ENCODE results near the gene RHOF. TPM values are rescaled to one million over a fixed set of nuclear protein-coding genes. Genes with fewer than 3 reads are reported as not detected.

RHOF gene
- total RNA-seq, 1 experiment from 2014 or later: 29.1 TPM

GRCh38 chr12:121740847-121741246, 52.6 kb downstream of the RHOF start:
- H3K9ac ChIP-seq (ENCODE audit: extremely low read depth, insufficient read length, low read length): no peak overlapping the region
- H3K4ac ChIP-seq (ENCODE audit: low read depth, low read length): no peak overlapping the region
- no peak overlapping the region for H2BK5ac ChIP-seq (ENCODE audit: insufficient read length, low read length)
- no CpG with 5 or more reads among the region's 4 CpGs for WGBS (ENCODE audit: extremely low coverage, insufficient read length, low lambda C conversion rate)
- no peak overlapping the region for H3K18ac ChIP-seq (ENCODE audit: insufficient read length, low read depth, low read length)
- H2AFZ ChIP-seq (ENCODE audit: low read length): no peak overlapping the region
- no peak overlapping the region for H4K5ac ChIP-seq (ENCODE audit: insufficient read length, low read depth, low read length)
- no peak overlapping the region for H2BK20ac ChIP-seq (ENCODE audit: low read depth, low read length, poor library complexity, severe bottlenecking)
- no peak overlapping the region for H2BK12ac ChIP-seq (ENCODE audit: insufficient read length, low read depth, low read length)
- no peaks in the 10 kb centered on the region for H4K20me1 ChIP-seq (ENCODE audit: control insufficient read depth, insufficient read depth, insufficient read length)
- no peak overlapping the region for H3K27ac ChIP-seq (ENCODE audit: insufficient read length, low read depth, low read length)
- peaks cover 0 to 2% of the 10 kb centered on the region in 2 experiments; a peak in 1 of 4 replicates for H3K4me1 Mint-ChIP-seq
- H3T11ph ChIP-seq (ENCODE audit: low read length): no peak overlapping the region
- no peaks in the 10 kb centered on the region; the same call in 1 of the 2 replicates for H3K79me2 ChIP-seq (ENCODE audit: insufficient read depth, low read length)
- H3K4me2 ChIP-seq (ENCODE audit: insufficient read depth, insufficient read length, low read length): no peak overlapping the region
- H2AK5ac ChIP-seq (ENCODE audit: insufficient read length, low read length): no peak overlapping the region
- H3K23me2 ChIP-seq (ENCODE audit: insufficient read length, low read depth, low read length, poor library complexity, severe bottlenecking): no peaks in the 10 kb centered on the region
- no peaks in the 10 kb centered on the region for H3K27me3 Mint-ChIP-seq (ENCODE audit: low read depth)
- H3K9me3 Mint-ChIP-seq: no peaks in the 10 kb centered on the region
- H3K4me3 Mint-ChIP-seq: no peak overlapping the region
- no peak overlapping the region for H4K8ac ChIP-seq (replicated peaks; ENCODE audit: insufficient read length, low read depth, low read length)
- H3K36me3 Mint-ChIP-seq (ENCODE audit: insufficient read depth in 1 of 3, low read depth in 3 of 3): peaks cover 0 to 17% (median 6%) of the 10 kb centered on the region in 3 experiments; a peak in 3 of 7 replicates
- no peak for TF ChIP-seq CTCF (conservative IDR thresholded peaks at IDR 0.05)
- H3K27me3 ChIP-seq (ENCODE audit: insufficient read depth, low read length): no peaks in the 10 kb centered on the region
- no peak overlapping the region for H2BK120ac ChIP-seq (ENCODE audit: low read depth, low read length, poor library complexity, severe bottlenecking)
- no peak overlapping the region for H3K56ac ChIP-seq (ENCODE audit: insufficient read length, low read depth, low read length)
- H3K27ac Mint-ChIP-seq: no peak overlapping the region
- no peak overlapping the region for H4K91ac ChIP-seq (ENCODE audit: insufficient read length, low read depth, low read length)
- no peaks in the 10 kb centered on the region for H3K9me3 ChIP-seq (ENCODE audit: control insufficient read depth, low read depth, low read length)
- no peak for DNase-seq
- H2BK15ac ChIP-seq (ENCODE audit: low read depth, low read length): no peak overlapping the region
- no peaks in the 10 kb centered on the region for H3K4me1 ChIP-seq (ENCODE audit: insufficient read depth, low read length)
- no peak overlapping the region for H3K14ac ChIP-seq (ENCODE audit: insufficient read depth, low read length)
- no peaks in the 10 kb centered on the region for H3K79me1 ChIP-seq (ENCODE audit: insufficient read depth, low read depth, low read length, poor library complexity, severe bottlenecking)
- H3K23ac ChIP-seq (ENCODE audit: insufficient read length, low read depth, low read length): no peak overlapping the region
